GM19099 (cell line): ENCODE measurements around the gene FILIP1L.

ENCODE experiments used
- POLR2A ChIP-seq: IDR thresholded peaks from 3 replicates; pipeline ENCODE4 v1.6.1; 2011; ENCODE audit warnings: low read depth; ENCODE audit not compliant: insufficient read length; ENCODE audit errors: extremely low read depth

Gene FILIP1L

DNA sequence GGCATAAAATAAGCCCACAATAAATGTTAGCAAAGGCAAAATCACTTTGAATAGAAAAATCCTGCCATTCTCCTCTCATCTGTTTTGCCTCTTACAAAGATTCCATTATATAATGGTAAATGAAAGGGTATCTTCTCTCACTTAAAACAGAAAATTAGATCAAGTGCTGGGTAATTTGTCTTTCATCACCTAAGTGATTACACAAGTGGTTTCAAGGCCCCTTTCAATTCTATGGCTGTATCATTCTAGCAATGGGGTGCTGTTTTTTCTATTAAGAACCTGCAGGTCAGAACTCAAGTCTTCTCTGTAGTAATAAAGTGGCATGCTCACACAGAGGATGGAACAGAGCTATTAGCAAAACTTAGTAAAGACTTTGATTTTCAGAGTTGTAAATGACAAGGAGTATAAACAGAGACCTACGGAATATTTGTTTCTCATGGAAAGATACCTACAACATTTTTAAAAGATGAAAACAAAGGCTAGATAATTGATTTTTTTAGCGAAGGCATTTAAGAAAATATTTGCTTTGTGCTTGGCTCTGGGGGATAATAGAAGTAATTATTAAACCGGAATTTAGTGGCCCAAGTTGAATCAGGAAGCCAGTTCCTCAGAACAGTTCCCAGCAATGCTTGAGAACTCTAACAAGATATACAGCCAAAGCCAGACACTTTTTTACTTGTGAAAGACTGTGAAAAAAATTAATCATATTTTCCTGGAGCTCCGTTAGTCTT is 159.2 kb downstream of the FILIP1L start:
- no peak for TF ChIP-seq POLR2A

DNA sequence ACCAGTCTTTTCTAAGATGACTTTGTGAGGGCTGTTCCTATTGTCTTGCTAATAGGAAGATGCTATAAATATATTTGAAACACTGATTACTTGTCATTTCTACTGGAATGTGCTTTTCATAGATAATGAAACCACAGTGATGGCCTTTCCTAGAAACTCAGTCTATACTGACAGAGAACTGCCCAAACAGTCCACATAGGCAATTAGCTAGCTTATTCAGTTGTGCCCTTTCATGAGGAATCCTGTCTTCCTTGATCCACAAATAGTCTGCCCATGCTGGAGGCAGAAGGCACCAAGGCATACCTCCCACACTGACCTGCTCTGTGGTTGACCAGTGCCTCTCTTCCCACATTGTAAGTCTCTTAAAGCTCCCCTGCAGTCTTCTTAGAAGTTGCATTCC is 160.7 kb downstream of the FILIP1L start:
- TF ChIP-seq POLR2A = no peak

DNA sequence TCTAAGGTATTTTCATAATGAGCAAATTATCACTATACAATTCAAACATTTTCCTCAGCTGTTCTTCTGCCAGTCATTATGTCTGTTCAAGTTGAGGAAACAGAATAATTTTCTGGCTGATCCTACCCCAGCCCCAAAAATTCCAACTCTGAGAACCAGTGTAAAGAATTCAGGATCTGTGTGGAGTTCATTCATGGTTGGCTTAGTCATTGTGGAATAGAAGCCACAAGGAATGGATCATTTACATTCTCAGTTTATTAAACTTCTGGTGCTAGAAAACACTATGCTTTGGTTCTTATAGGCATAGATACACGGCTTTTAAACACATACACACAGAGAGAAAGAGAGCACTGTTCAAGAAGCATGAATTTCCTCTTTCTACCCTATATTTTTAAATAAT is 162.0 kb downstream of the FILIP1L start:
- no peak for TF ChIP-seq POLR2A

DNA sequence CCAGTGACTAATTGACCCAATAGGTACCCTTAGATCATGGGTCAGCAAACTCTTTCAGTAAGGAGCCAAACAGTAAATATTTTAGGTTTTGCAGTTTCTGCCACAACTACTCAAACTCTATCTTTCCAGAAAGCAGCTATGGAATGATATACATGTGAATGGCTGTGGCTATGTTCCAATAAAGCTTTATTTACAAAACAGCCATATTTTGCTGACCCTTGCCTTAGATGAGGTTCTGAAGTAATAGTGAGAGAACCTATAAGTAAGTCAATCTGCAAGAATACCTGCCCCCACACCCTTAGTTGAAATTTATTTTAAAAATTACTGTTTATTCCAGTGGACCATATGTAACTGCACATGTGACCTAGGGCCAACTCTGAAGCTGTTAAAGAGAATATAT is 162.6 kb downstream of the FILIP1L start:
- no peak for TF ChIP-seq POLR2A

DNA sequence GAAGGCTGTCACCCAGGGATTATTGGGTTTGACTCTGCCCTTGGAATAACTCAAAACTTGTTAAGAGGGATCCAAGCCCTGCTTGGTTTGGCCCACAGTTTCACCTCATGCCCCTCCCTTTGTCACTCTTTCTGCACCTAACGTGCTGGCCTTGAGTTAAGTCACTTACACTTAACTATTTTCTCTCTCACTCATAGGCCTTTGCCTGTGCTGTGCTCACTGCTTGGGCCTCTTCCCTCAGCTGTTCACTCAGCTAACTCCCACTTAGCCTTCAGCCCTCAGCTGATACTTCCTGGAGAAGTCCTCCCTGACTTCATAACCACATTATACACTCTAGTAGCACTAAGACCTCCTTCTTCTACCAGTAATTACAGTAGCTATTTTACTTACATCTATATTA is 163.4 kb downstream of the FILIP1L start:
- TF ChIP-seq POLR2A = no peak

DNA sequence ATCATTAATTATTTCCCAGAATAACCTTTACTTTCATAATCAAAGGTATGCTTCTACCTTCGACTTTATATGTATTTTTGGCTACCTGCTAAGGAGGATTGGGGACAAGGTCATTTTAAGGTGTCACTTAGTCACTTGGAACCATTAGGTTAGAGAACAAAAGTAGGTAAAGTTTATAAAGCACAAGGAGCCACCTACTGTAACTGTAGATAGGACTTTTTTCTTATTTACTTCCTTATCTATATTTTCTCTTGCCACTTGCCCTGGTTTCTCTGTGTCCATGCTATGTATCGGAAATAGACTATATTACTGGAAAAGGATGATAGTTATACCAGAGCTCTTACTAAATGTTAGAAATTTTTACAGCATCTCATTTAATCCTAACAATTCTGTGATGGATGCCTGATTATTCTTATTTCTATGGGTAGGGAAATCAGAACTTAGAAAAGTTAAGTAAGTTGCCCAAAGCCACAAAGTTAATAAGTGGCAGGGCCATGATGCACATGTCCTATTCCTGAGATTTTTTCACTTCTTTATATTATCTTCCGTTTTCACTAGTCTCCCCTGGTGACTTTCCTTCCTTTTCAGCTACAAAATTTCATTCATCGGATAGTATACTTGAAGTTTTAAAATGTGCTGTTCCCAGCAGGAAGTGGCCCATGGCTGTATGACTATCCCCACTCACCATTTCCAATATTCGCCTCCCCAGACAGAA is 164.2 kb downstream of the FILIP1L start:
- TF ChIP-seq POLR2A = no peak

DNA sequence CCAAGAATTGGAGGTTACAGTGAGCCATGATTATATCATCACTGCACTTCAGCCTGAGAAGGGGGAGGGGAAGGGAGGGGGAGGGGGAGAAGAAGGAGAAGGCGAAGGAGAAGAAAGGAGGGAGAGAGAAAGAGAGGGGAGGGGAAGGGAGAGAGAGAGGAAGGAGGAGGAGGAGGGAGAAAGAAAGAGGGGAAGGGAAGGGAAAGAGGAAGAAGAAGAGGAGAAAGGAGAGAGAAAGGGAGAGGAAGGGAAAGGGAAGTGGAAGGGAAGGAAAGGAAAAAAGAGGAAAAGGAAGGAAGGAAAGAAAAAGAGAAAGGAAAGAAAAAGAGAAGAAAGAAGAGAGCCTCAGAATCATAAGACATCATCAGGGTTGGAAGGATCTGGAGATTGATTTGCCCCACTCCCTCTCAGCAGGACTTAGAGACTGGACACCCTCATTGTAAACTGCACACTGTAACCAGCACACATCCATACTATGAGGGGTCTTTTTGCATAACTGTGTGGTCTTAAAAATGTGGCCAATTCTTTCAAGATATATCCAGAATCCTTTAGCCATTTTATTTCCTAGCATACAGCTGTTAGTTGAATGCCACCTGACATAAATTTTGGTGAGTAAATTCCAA is 165.7 kb downstream of the FILIP1L start:
- no peak for TF ChIP-seq POLR2A

DNA sequence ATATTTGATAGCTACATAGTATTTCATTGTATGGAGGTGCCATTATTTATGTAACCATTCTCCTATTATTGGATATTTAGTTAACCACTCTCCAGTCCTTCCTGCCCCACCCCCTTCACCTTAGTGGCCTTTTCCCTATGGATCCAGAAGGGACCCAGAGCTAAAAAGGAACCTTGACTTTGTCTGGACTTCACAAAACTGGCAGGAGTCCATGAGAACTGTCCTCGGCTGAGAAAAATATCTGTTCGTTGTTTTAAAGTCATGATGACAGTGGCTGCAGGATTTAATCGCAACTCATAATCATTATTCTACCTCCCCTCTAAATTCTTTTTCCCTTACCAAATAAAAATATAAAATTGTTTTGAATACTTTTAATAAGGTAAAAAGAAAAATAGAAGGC is 166.9 kb downstream of the FILIP1L start:
- no peak for TF ChIP-seq POLR2A

DNA sequence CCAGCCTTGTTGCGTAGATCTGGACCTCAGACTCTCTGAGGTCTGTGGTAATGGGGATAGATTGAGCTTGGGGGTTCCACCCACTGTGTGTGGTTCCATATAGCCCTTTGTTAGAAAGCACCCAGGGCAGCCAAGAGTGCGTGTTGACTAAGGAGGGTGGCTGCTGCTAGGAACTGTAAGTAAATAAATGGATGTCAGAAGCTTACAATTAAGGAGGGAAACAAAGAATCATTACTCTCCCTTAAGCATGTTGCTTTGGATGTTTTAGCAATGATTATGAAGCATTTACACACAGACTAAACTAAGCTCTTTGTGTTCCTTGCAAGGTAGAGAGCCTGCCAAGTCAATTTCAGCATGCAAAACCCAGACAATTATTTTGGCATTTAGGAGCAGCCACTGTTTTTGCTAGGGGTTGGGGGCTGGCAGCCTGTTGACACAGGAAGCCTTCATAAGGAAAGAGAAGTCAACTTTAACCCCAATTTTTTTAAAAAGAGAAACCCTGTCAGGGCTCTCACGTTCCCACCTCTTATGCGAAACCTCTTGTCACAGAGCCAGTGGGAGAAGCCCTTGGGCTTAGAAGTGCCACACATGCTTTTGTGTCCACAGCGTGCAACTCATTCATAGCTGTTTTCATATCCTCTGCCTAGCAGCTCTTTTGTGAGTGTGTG is 168.8 kb downstream of the FILIP1L start:
- TF ChIP-seq POLR2A = no peak

DNA sequence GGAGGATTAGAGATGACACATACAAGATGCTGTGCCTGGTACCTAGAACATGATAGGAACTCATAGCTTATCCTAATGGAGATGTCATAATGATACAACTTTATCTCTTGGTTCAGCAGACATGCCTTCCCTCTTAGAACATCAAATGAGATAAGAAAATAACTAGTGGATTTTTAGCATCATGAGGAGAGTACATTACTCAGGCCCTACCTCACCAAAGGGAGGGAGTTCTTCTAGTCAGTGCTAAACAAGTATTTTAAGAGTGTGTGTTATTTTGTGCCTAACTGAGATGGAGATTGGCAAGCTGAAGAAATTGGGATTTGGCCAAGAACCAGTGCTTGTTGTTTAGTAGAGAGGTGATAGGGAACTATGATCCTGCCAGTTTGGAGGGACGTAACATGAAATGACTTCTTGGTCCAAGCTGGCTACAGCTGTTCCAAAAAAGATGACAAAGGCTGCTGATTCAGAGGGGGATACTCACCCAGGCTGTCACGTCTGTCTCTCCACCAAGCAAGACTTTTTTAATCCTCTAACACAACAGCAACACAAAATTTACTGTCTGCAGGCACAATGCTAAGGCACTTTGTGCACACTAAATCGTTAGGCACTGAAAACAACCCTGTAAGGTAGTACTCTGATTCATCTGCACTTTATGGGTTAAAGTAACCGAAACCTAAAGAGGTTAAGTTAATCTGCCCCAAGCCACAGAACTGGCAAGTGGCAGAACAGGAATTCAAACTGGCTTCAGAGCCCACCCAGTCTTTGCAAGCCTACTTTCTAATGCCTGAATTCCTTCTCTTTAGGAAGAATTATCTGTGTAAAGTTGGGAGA is 170.2 kb downstream of the FILIP1L start:
- TF ChIP-seq POLR2A = no peak

DNA sequence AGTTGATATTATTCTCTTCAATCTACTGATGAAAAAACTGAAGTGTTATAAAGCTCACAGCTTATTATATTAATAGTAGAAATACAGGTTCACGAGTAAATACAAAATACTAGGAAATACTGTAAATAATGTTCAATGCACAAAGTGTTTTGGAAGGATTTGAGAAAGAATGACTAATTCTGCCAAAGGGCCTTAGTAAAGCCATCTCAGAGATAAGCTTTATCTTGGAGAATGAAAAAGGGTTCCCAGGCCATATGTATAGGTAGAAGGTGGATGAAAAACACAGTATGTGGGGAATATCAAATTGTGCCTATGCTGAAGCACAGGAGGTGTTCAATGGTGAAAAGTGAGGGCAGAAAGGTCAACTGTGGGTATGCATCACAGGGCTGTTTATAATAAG is 173.1 kb downstream of the FILIP1L start:
- TF ChIP-seq POLR2A = no peak

DNA sequence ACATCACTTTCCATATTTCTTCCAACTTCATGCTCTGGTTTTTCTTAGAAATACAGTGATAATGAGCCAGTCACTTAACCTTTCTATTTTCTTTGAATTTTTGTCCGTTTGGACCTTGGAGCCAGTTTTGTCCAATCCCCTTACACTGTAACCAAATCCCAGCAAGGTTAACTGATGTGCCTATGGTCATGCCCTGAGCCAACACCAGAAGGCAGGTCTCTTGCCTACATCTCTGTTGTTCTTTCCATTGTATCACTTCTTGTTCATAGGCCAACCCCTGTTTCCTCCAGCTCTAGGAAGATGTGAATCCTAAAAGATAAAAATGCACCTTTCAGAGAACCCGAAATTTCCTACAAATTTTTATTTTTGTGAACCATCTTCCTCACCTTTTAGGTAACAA is 174.0 kb downstream of the FILIP1L start:
- no peak for TF ChIP-seq POLR2A

DNA sequence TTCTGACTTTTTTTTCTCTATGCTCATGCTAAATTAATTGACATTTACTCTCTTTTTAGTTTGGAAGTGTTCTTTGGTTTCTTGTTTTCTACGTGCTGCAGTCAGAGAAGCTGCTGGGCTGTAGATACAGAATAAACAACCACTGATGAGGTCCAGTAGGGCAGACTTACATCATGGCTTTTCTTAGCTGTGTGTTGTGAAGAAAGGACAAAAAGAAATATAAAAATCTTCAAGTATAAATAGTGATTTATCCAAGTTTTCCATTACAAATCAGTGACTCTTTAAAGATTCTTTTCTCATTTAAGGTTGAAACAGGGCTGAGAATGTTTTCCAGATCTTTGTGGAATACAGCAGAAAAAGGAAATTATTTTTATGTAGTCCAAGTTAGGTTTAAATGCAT is 174.4 kb downstream of the FILIP1L start:
- TF ChIP-seq POLR2A = no peak

DNA sequence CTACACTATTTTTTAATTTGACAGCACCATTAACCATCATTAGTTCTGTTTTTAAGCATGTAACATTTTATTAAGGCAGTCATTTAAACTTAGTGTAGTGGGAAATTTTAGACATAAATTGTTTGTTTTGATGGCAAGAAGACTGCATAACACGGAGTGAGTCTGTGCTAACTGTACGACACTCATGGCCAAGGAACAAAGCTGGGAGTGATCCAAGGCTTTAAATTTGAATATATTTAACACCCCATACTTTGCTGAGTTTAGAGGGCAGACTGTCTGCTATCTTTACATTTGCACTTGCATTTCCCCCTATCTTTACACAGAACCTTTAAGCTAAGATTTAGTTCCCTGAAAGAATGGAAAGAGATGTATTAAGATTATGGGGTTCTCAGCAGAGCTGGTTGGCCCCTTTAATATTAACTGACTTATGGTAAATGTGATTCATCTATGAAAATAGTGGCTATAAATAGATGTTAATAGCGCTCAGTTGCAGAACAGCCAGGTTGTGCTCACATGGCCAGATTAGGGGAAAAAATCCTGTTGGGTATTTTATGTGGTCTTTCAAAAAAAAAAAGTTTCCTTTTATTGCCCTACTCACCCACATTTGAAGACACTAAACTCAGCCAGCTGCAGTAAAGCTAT is 175.9 kb downstream of the FILIP1L start:
- no peak for TF ChIP-seq POLR2A
